Neural crest cell (in vitro differentiated cells): ENCODE data around the gene UBE2M. TPM values are rescaled to one million over a fixed set of nuclear protein-coding genes. Genes with fewer than 3 reads are reported as not detected.

ENCODE experiments used
- DNase-seq: peaks from one replicate; pipeline ENCODE4 v3.0.0; 2021; ENCODE audit warnings: low read depth, mixed read lengths, low spot score
- H3K27ac Mint-ChIP-seq: one replicate; pipeline ENCODE4 v1.8.0; 2021; ENCODE audit warnings: mild to moderate bottlenecking, mixed read lengths; ENCODE audit not compliant: unreplicated experiment
- H3K27me3 Mint-ChIP-seq: 2 replicates; pipeline ENCODE4 v1.8.0; 2021; ENCODE audit warnings: low read depth, mild to moderate bottlenecking, mixed read lengths
- H3K36me3 Mint-ChIP-seq: 2 replicates; pipeline ENCODE4 v1.8.0; 2021; ENCODE audit warnings: low read depth, mild to moderate bottlenecking, mixed read lengths
- H3K4me1 Mint-ChIP-seq: 2 replicates; pipeline ENCODE4 v1.8.0; 2021; ENCODE audit warnings: mixed read lengths
- H3K4me3 Mint-ChIP-seq: one replicate; pipeline ENCODE4 v1.8.0; 2021; ENCODE audit warnings: mild to moderate bottlenecking, mixed read lengths
- H3K9me3 Mint-ChIP-seq: 2 replicates; pipeline ENCODE4 v1.8.0; 2021; ENCODE audit warnings: mixed read lengths
- CTCF ChIP-seq: fragments of 200-600 bp; sonication (generic); conservative IDR thresholded peaks from 2 replicates; pipeline ENCODE4 v1.5.0; 2021; ENCODE audit warnings: antibody characterized with exemption, mild to moderate bottlenecking
- total RNA-seq: library from RNA; stranded (reverse); gene quantifications from 2 replicates; pipeline ENCODE4 v1.2.1, GENCODE V29; 2021

Gene UBE2M
- total RNA-seq, 1 donor from 2014 or later, result 113 TPM

GRCh38 chr19:58570770-58571574, 12.6 kb upstream of the UBE2M start:
- Mint-ChIP-seq H3K36me3 (no peaks in the 10 kb centered on the region), H3K27ac (no peak overlapping the region), H3K9me3 (no peaks in the 10 kb centered on the region), H3K4me3 (no peak overlapping the region), H3K4me1 (peaks cover 35% of the 10 kb centered on the region), H3K27me3 (peaks cover 6% of the 10 kb centered on the region)
- TF ChIP-seq CTCF, result no peak
- DNase-seq, result no peak

GRCh38 chr19:58569943-58570670, 11.7 kb upstream of the UBE2M start:
- Mint-ChIP-seq H3K36me3 (no peaks in the 10 kb centered on the region), H3K4me1 (peaks cover 31% of the 10 kb centered on the region), H3K9me3 (no peaks in the 10 kb centered on the region), H3K27ac (peak overlapping the region; percentile 84), H3K4me3 (peak overlapping the region; percentile 62), H3K27me3 (peaks cover 6% of the 10 kb centered on the region)
- DNase-seq, result no peak
- TF ChIP-seq CTCF, result no peak

GRCh38 chr19:58569191-58569942, 11.0 kb upstream of the UBE2M start:
- Mint-ChIP-seq H3K36me3 (no peaks in the 10 kb centered on the region), H3K9me3 (no peaks in the 10 kb centered on the region), H3K4me1 (peaks cover 27% of the 10 kb centered on the region), H3K27ac (no peak overlapping the region), H3K27me3 (peaks cover 6% of the 10 kb centered on the region), H3K4me3 (peak overlapping the region; percentile 62)
- TF ChIP-seq CTCF, result no peak
- no peak for DNase-seq

- DNase-seq, result no peak
- no peak for TF ChIP-seq CTCF
- peaks cover 5% of the 10 kb centered on the region for H3K36me3 Mint-ChIP-seq
- H3K9me3 Mint-ChIP-seq, result no peaks in the 10 kb centered on the region
- H3K27ac Mint-ChIP-seq, result no peak overlapping the region
- peaks cover 23% of the 10 kb centered on the region for H3K4me1 Mint-ChIP-seq
- H3K4me3 Mint-ChIP-seq, result peak overlapping the region; percentile 69
- H3K27me3 Mint-ChIP-seq, result peaks cover 6% of the 10 kb centered on the region
These were observed 10.2 kb upstream of the UBE2M start for GRCh38 chr19:58568453-58569130.

- peaks cover 10% of the 10 kb centered on the region for H3K4me1 Mint-ChIP-seq
These were observed 8.6 kb upstream of the UBE2M start for GRCh38 chr19:58566989-58567388.

More at GRCh38 chr19:58566989-58567388, 8.6 kb upstream of the UBE2M start:
- no peak for DNase-seq
- no peaks in the 10 kb centered on the region for H3K9me3 Mint-ChIP-seq
- H3K27me3 Mint-ChIP-seq, result no peaks in the 10 kb centered on the region
- H3K36me3 Mint-ChIP-seq, result peaks cover 7% of the 10 kb centered on the region
- TF ChIP-seq CTCF, result no peak
- H3K27ac Mint-ChIP-seq, result no peak overlapping the region
- H3K4me3 Mint-ChIP-seq, result no peak overlapping the region
